ENCODE measurements around the gene SDR42E1. TPM values are rescaled to one million over a fixed set of nuclear protein-coding genes. Genes with fewer than 3 reads are reported as not detected.
"Not testable (repeated sequence)": the region's sequence is repeated elsewhere in the genome, so short reads cannot be mapped to it uniquely, and the experiment has no call there.

Gene SDR42E1
- total RNA-seq, 1 donor from 2014 or later, result 7.5 TPM

- Mint-ChIP-seq H3K4me1 (peaks cover 4% of the 10 kb centered on the region), H3K27ac (no peak overlapping the region), H3K4me3 (no peak overlapping the region), H3K9me3 (peaks cover 12% of the 10 kb centered on the region), H3K36me3 (ENCODE audit: low read depth) (peaks cover 3% of the 10 kb centered on the region), H3K27me3 (peaks cover 29% of the 10 kb centered on the region)
- intact Hi-C loops (cut with micrococcal nuclease), result loop anchor here (10.0 kb wide), 1 partner anchor 61 kb away; no protein-coding TSS in a partner anchor
- ChIA-PET POLR2A (no interaction called here), CTCF (no interaction called here)
- no peak for DNase-seq
- ATAC-seq (ENCODE audit: low read depth), result no peak
- TF ChIP-seq CTCF (IDR thresholded peaks at IDR 0.05), result no peak
Measured at GRCh38 chr16:82016263-82016662, 5.0 kb upstream of the SDR42E1 start.

GRCh38 chr16:82013139-82013538 lies 1.9 kb upstream of the SDR42E1 start:
- DNase-seq (no peak), ATAC-seq (ENCODE audit: low read depth) (no peak)
- POLR2A ChIA-PET, result interaction anchor here (0.7 kb wide), 1 partner anchor 577 kb away, joined by 6 read pairs; no protein-coding TSS in a partner anchor

GRCh38 chr16:82010649-82011048 lies 621 bp downstream of the SDR42E1 start:
- H3K27ac Mint-ChIP-seq, result no peak overlapping the region
- intact Hi-C loops (cut with micrococcal nuclease), result loop anchor here (10.0 kb wide), 1 partner anchor 56 kb away; no protein-coding TSS in a partner anchor
- peaks cover 13% of the 10 kb centered on the region for H3K4me1 Mint-ChIP-seq
- peaks cover 10% of the 10 kb centered on the region for H3K27me3 Mint-ChIP-seq
- no peak for DNase-seq
- CTCF ChIA-PET, result no interaction called here
- H3K9me3 Mint-ChIP-seq, result peaks cover 24% of the 10 kb centered on the region
- no peak for TF ChIP-seq CTCF (IDR thresholded peaks at IDR 0.05)
- POLR2A ChIA-PET, result no interaction called here
- no peak for ATAC-seq (ENCODE audit: low read depth)
- peak overlapping the region; percentile 83 for H3K4me3 Mint-ChIP-seq
- H3K36me3 Mint-ChIP-seq (ENCODE audit: low read depth), result peaks cover 29% of the 10 kb centered on the region

More at GRCh38 chr16:82013139-82013538, 1.9 kb upstream of the SDR42E1 start:
- intact Hi-C loops (cut with micrococcal nuclease), result loop anchor here (10.0 kb wide), 1 partner anchor 58 kb away; no protein-coding TSS in a partner anchor
- no peak for TF ChIP-seq CTCF (IDR thresholded peaks at IDR 0.05)
- H3K4me1 Mint-ChIP-seq, result peaks cover 13% of the 10 kb centered on the region
- H3K27ac Mint-ChIP-seq, result no peak overlapping the region
- H3K27me3 Mint-ChIP-seq, result peaks cover 14% of the 10 kb centered on the region
- CTCF ChIA-PET, result no interaction called here
- H3K9me3 Mint-ChIP-seq, result peaks cover 21% of the 10 kb centered on the region
- H3K4me3 Mint-ChIP-seq, result no peak overlapping the region
- H3K36me3 Mint-ChIP-seq (ENCODE audit: low read depth), result peaks cover 12% of the 10 kb centered on the region

- ATAC-seq (ENCODE audit: low read depth); POLR2A ChIA-PET; CTCF ChIA-PET; H3K27me3 Mint-ChIP-seq; H3K4me3 Mint-ChIP-seq; H3K27ac Mint-ChIP-seq; DNase-seq: not testable (repeated sequence)
- H3K4me1 Mint-ChIP-seq, result peaks cover 13% of the 10 kb centered on the region
- peaks cover 19% of the 10 kb centered on the region for H3K9me3 Mint-ChIP-seq
- H3K36me3 Mint-ChIP-seq (ENCODE audit: low read depth), result peaks cover 30% of the 10 kb centered on the region
- intact Hi-C loops (cut with micrococcal nuclease), result loop anchor here (10.0 kb wide), 1 partner anchor 55 kb away; no protein-coding TSS in a partner anchor
Measured at GRCh38 chr16:82009789-82010188, 1.5 kb downstream of the SDR42E1 start.

GRCh38 chr16:82008957-82009592 lies 2.2 kb downstream of the SDR42E1 start:
- Mint-ChIP-seq H3K36me3 (ENCODE audit: low read depth) (peaks cover 34% of the 10 kb centered on the region), H3K4me1 (peaks cover 13% of the 10 kb centered on the region), H3K27ac (no peak overlapping the region), H3K27me3 (peaks cover 6% of the 10 kb centered on the region), H3K4me3 (no peak overlapping the region), H3K9me3 (peaks cover 18% of the 10 kb centered on the region)
- TF ChIP-seq CTCF (IDR thresholded peaks at IDR 0.05), result no peak
- ATAC-seq (ENCODE audit: low read depth) (no peak), DNase-seq (no peak)
- intact Hi-C loops (cut with micrococcal nuclease), result no loop called here
- POLR2A ChIA-PET, result no interaction called here
- CTCF ChIA-PET, result no interaction called here

Data from activated B cell treated with CpG ODN at 0.5 μM for 24 hours (primary cell).